HUES6 (cell line): ENCODE data around the gene LOXL3.
A peak's percentile ranks its signal among the peaks of the same experiment; 100 is the strongest.
"Not testable (repeated sequence)": the region's sequence is repeated elsewhere in the genome, so short reads cannot be mapped to it uniquely, and the experiment has no call there.

Source experiments
- H3K27ac ChIP-seq: 2 replicates; pipeline ENCODE4 v1.7.0; 2013; ENCODE audit warnings: low read depth, mild to moderate bottlenecking, low read length, inconsistent platforms
- H3K27me3 ChIP-seq: 2 replicates; pipeline ENCODE4 v1.6.1; 2013; ENCODE audit warnings: low read length; ENCODE audit not compliant: control insufficient read depth, insufficient read depth
- H3K36me3 ChIP-seq: 2 replicates; pipeline ENCODE4 v1.6.1; 2013; ENCODE audit warnings: low read length; ENCODE audit not compliant: control insufficient read depth, insufficient read depth
- H3K4me1 ChIP-seq: 2 replicates; pipeline ENCODE4 v1.6.1; 2013; ENCODE audit warnings: low read length; ENCODE audit not compliant: control insufficient read depth, insufficient read depth
- H3K4me3 ChIP-seq: 2 replicates; pipeline ENCODE4 v1.5.1; 2013; ENCODE audit warnings: low read depth, low read length
- H3K9ac ChIP-seq: one replicate; pipeline ENCODE4 v1.6.1; 2013; ENCODE audit warnings: mild to moderate bottlenecking, low read length
- H3K9me3 ChIP-seq: 2 replicates; pipeline ENCODE4 v1.6.1; 2013; ENCODE audit warnings: low read depth, low read length; ENCODE audit not compliant: control insufficient read depth, insufficient read depth

The LOXL3 gene

GRCh38 chr2:74495440-74495839 is 58.3 kb downstream of the LOXL3 start:
- H3K9ac ChIP-seq = no peak overlapping the region
- H3K27me3 ChIP-seq = peaks cover 55% of the 10 kb centered on the region
- peaks cover 21% of the 10 kb centered on the region for H3K4me1 ChIP-seq
- H3K4me3 ChIP-seq = no peak overlapping the region
- H3K36me3 ChIP-seq = peaks cover 41% of the 10 kb centered on the region
- H3K9me3 ChIP-seq = no peaks in the 10 kb centered on the region
- no peak overlapping the region for H3K27ac ChIP-seq

- no peak overlapping the region for H3K4me3 ChIP-seq
- no peaks in the 10 kb centered on the region for H3K9me3 ChIP-seq
- H3K9ac ChIP-seq = no peak overlapping the region
- no peak overlapping the region for H3K27ac ChIP-seq
- peaks cover 7% of the 10 kb centered on the region for H3K4me1 ChIP-seq
- peaks cover 46% of the 10 kb centered on the region for H3K36me3 ChIP-seq
- peaks cover 36% of the 10 kb centered on the region for H3K27me3 ChIP-seq
These were observed 60.2 kb downstream of the LOXL3 start for GRCh38 chr2:74493546-74493945.

GRCh38 chr2:74491648-74492544 is 61.8 kb downstream of the LOXL3 start:
- Histone ChIP-seq H3K27ac (no peak overlapping the region), H3K9ac (no peak overlapping the region), H3K4me3 (no peak overlapping the region), H3K36me3 (peaks cover 48% of the 10 kb centered on the region), H3K27me3 (peaks cover 19% of the 10 kb centered on the region), H3K9me3 (no peaks in the 10 kb centered on the region), H3K4me1 (no peaks in the 10 kb centered on the region)

GRCh38 chr2:74489906-74490305 is 63.8 kb downstream of the LOXL3 start:
- Histone ChIP-seq H3K9ac (no peak overlapping the region), H3K9me3 (no peaks in the 10 kb centered on the region), H3K4me1 (no peaks in the 10 kb centered on the region), H3K4me3 (no peak overlapping the region), H3K27ac (no peak overlapping the region), H3K27me3 (0 out of 2 replicates have a peak, but pooled peaks cover under 1% of the 10 kb centered on the region), H3K36me3 (peaks cover 58% of the 10 kb centered on the region)

- Histone ChIP-seq H3K27ac (no peak overlapping the region), H3K4me1 (no peaks in the 10 kb centered on the region), H3K27me3 (no peaks in the 10 kb centered on the region), H3K9ac (no peak overlapping the region), H3K36me3 (peaks cover 51% of the 10 kb centered on the region), H3K9me3 (no peaks in the 10 kb centered on the region), H3K4me3 (no peak overlapping the region)
These were observed 64.9 kb downstream of the LOXL3 start for GRCh38 chr2:74488643-74489481.

- Histone ChIP-seq H3K4me3 (no peak overlapping the region), H3K27me3 (no peaks in the 10 kb centered on the region), H3K9ac (no peak overlapping the region), H3K27ac (no peak overlapping the region), H3K36me3 (peaks cover 25% of the 10 kb centered on the region), H3K9me3 (no peaks in the 10 kb centered on the region), H3K4me1 (peaks cover 5% of the 10 kb centered on the region; the same call in 1 of the 2 replicates)
These were observed 67.6 kb downstream of the LOXL3 start for GRCh38 chr2:74486141-74486540.

- not testable (repeated sequence) for H3K9me3 ChIP-seq, H3K27ac ChIP-seq, H3K27me3 ChIP-seq, H3K4me1 ChIP-seq
- H3K9ac ChIP-seq = peak overlapping the region; percentile 85
- H3K36me3 ChIP-seq = peaks cover 28% of the 10 kb centered on the region
- H3K4me3 ChIP-seq = peak overlapping the region; percentile 96
These were observed 70.0 kb downstream of the LOXL3 start for GRCh38 chr2:74483675-74484164.

GRCh38 chr2:74482801-74483674 is 70.7 kb downstream of the LOXL3 start, which contains the start of the genes CCDC142 and TTC31:
Gene CCDC142 (minus strand): TSS chr2:74482998. CDS start chr2:74482837, 161 bp downstream.
Gene TTC31 (plus strand): TSS chr2:74483081. CDS start chr2:74483096, 15 bp downstream.
- no peaks in the 10 kb centered on the region for H3K9me3 ChIP-seq
- no peaks in the 10 kb centered on the region for H3K27me3 ChIP-seq
- peaks cover 5% of the 10 kb centered on the region; the same call in 1 of the 2 replicates for H3K4me1 ChIP-seq
- peaks cover 28% of the 10 kb centered on the region for H3K36me3 ChIP-seq
- peak within 1 kb of the TSS; percentile 85 for H3K9ac ChIP-seq
- H3K4me3 ChIP-seq = peak within 1 kb of the TSS; percentile 96
- H3K27ac ChIP-seq = peak within 1 kb of the TSS; percentile 71
